Mammary epithelial cell (primary cell): Measurements from ENCODE around the gene MAGI3.

Experiments used
- EZH2 ChIP-seq: IDR thresholded peaks from 2 replicates; pipeline ENCODE4 v1.6.1; 2012; ENCODE audit warnings: low read length, inconsistent platforms, borderline replicate concordance
- TF ChIP-seq, protein P1 (sequence below), 2 donors: IDR thresholded peaks in 1 of 2; conservative IDR thresholded peaks in 1 of 2; 2 replicates each; pipeline ENCODE4 v1.5.1; 2011 to 2012; ENCODE audit warnings: inconsistent platforms in 2 of 2, low read length in 2 of 2, mild to moderate bottlenecking in 2 of 2, control low read depth in 1 of 2, low read depth in 1 of 2; ENCODE audit not compliant: insufficient read depth in 1 of 2; ENCODE audit errors: extremely low read depth in 1 of 2

DNA sequence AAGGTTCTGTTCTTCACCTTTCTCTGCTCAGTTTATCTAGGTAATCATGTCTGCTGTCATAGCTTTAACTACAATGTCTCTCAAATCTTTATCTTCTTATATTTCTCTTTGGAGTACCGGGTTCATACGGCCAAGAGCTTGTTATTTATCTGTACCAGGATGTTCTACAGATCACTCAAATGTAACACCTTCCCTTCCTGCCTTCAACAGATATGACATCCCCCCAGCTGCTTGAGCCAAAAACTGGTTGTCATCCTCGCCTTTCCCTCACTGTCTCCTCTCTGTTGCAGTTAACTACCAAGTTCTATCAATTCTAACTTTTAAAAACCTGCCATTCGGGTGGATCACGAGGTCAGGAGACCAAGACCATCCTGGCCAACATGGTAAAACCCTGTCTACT is 220.1 kb downstream of the MAGI3 start:
- TF ChIP-seq, protein P1, sequence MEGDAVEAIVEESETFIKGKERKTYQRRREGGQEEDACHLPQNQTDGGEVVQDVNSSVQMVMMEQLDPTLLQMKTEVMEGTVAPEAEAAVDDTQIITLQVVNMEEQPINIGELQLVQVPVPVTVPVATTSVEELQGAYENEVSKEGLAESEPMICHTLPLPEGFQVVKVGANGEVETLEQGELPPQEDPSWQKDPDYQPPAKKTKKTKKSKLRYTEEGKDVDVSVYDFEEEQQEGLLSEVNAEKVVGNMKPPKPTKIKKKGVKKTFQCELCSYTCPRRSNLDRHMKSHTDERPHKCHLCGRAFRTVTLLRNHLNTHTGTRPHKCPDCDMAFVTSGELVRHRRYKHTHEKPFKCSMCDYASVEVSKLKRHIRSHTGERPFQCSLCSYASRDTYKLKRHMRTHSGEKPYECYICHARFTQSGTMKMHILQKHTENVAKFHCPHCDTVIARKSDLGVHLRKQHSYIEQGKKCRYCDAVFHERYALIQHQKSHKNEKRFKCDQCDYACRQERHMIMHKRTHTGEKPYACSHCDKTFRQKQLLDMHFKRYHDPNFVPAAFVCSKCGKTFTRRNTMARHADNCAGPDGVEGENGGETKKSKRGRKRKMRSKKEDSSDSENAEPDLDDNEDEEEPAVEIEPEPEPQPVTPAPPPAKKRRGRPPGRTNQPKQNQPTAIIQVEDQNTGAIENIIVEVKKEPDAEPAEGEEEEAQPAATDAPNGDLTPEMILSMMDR (conservative IDR thresholded peaks at IDR 0.05 in 1 of 2, IDR thresholded peaks at IDR 0.05 in 1 of 2; ENCODE audit: extremely low read depth in 1 of 2, insufficient read depth in 1 of 2, low read depth in 1 of 2, low read length in 2 of 2), result no peak
- TF ChIP-seq EZH2, result no peak
